ENCODE measurements around the gene ABHD16A. TPM values are rescaled to one million over a fixed set of nuclear protein-coding genes. Genes with fewer than 3 reads are reported as not detected.

Gene ABHD16A
- total and polyA plus RNA-seq, 2 of the 13 experiments (the other 11 are each of a cell fraction or from before 2014, with no cell fraction given), result 43.5 to 45.4 TPM

GRCh38 chr6:31736021-31736767, 33.1 kb upstream of the ABHD16A start, which contains the start of gene CLIC1 (continued):
- no peak for TF ChIP-seq DBP (CRISPR knock-in tag; IDR thresholded peaks at IDR 0.05; ENCODE audit: not compliant biosample characterization)
- TF ChIP-seq ZBTB10 (CRISPR knock-in tag; IDR thresholded peaks at IDR 0.05; ENCODE audit: borderline replicate concordance), result no peak
- no peak for TF ChIP-seq ZNF296 (CRISPR knock-in tag; conservative IDR thresholded peaks at IDR 0.05)
- TF ChIP-seq ZNF225 (CRISPR knock-in tag; IDR thresholded peaks at IDR 0.05), result peak; percentile 54
- no peak for TF ChIP-seq IKZF4 (CRISPR knock-in tag; IDR thresholded peaks at IDR 0.05; ENCODE audit: borderline replicate concordance, low read depth, not compliant biosample characterization)
- TF ChIP-seq MTF2 (CRISPR knock-in tag; IDR thresholded peaks at IDR 0.05; ENCODE audit: borderline replicate concordance), result 0 out of 2 replicates have a peak, but pooled peaks have one; percentile 91
- 0 out of 2 replicates have a peak, but pooled peaks have one; percentile 43 for TF ChIP-seq ZNF619 (CRISPR knock-in tag; IDR thresholded peaks at IDR 0.05)
- no peak for TF ChIP-seq ZNF383 (CRISPR knock-in tag; IDR thresholded peaks at IDR 0.05; ENCODE audit: borderline replicate concordance)
- no peak for TF ChIP-seq SP140L (CRISPR knock-in tag; IDR thresholded peaks at IDR 0.05; ENCODE audit: borderline replicate concordance)
- TF ChIP-seq HDAC2 (CRISPR knock-in tag; IDR thresholded peaks at IDR 0.05), result no peak; the same call in 1 of the 2 replicates
- no peak for TF ChIP-seq KDM6A (CRISPR knock-in tag; IDR thresholded peaks at IDR 0.05; ENCODE audit: low read depth)
- TF ChIP-seq HNRNPL (IDR thresholded peaks at IDR 0.05; ENCODE audit: low read depth, low read length), result peak; percentile 58; the same call in 1 of the 2 replicates
- TF ChIP-seq MIER2 (CRISPR knock-in tag; IDR thresholded peaks at IDR 0.05), result 0 out of 2 replicates have a peak, but pooled peaks have one; percentile 10
- TF ChIP-seq U2AF1 (optimal IDR thresholded peaks at IDR 0.05; ENCODE audit: low read depth, low read length), result no peak
- TF ChIP-seq GZF1 (CRISPR knock-in tag; IDR thresholded peaks at IDR 0.05), result peak; percentile 36; the same call in 1 of the 2 replicates
- TF ChIP-seq HNF4G (IDR thresholded peaks at IDR 0.05; ENCODE audit: borderline replicate concordance, low read depth, low read length), result peak; percentile 36; the same call in 1 of the 2 replicates
- peak; percentile 65; the same call in 1 of the 2 replicates for TF ChIP-seq HNF4G (CRISPR knock-in tag; IDR thresholded peaks at IDR 0.05; ENCODE audit: borderline replicate concordance, low read depth)
- TF ChIP-seq, protein P1, sequence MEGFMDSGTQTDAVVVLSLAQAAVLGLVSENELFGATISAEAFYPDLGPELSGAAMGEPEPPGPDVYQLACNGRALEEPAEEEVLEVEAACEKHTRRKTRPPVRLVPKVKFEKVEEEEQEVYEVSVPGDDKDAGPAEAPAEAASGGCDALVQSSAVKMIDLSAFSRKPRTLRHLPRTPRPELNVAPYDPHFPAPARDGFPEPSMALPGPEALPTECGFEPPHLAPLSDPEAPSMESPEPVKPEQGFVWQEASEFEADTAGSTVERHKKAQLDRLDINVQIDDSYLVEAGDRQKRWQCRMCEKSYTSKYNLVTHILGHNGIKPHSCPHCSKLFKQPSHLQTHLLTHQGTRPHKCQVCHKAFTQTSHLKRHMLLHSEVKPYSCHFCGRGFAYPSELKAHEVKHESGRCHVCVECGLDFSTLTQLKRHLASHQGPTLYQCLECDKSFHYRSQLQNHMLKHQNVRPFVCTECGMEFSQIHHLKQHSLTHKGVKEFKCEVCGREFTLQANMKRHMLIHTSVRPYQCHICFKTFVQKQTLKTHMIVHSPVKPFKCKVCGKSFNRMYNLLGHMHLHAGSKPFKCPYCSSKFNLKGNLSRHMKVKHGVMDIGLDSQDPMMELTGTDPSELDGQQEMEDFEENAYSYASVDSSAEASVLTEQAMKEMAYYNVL (CRISPR knock-in tag; IDR thresholded peaks at IDR 0.05; ENCODE audit: borderline replicate concordance), result 0 out of 2 replicates have a peak, but pooled peaks have one; percentile 15
- TF ChIP-seq, protein P2, sequence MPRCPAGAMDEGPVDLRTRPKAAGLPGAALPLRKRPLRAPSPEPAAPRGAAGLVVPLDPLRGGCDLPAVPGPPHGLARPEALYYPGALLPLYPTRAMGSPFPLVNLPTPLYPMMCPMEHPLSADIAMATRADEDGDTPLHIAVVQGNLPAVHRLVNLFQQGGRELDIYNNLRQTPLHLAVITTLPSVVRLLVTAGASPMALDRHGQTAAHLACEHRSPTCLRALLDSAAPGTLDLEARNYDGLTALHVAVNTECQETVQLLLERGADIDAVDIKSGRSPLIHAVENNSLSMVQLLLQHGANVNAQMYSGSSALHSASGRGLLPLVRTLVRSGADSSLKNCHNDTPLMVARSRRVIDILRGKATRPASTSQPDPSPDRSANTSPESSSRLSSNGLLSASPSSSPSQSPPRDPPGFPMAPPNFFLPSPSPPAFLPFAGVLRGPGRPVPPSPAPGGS (CRISPR knock-in tag; IDR thresholded peaks at IDR 0.05), result peak; percentile 76; the same call in 1 of the 2 replicates
- no peak for TF ChIP-seq ZNF7 (CRISPR knock-in tag; IDR thresholded peaks at IDR 0.05)
- TF ChIP-seq ETV5 (CRISPR knock-in tag; IDR thresholded peaks at IDR 0.05; ENCODE audit: borderline replicate concordance), result peak; percentile 94
